HG03103 (cell line): ENCODE data around the gene NPLOC4.

Experiments used
- ATAC-seq: cut with Tn5 transposase; IDR thresholded peaks from one replicate; pipeline ENCODE4 v1.9.1; 2021; ENCODE audit warnings: low read depth; ENCODE audit not compliant: unreplicated experiment

NPLOC4 gene

GRCh38 chr17:81572563-81573168 is 64.2 kb downstream of the NPLOC4 start:
- ATAC-seq = no peak

GRCh38 chr17:81570964-81571363 is 65.9 kb downstream of the NPLOC4 start:
- ATAC-seq = no peak

- ATAC-seq = no peak
These were observed 66.9 kb downstream of the NPLOC4 start for GRCh38 chr17:81569986-81570514.

- no peak for ATAC-seq
These were observed 68.5 kb downstream of the NPLOC4 start for GRCh38 chr17:81568416-81568815.

GRCh38 chr17:81567191-81567590 is 69.7 kb downstream of the NPLOC4 start:
- ATAC-seq = no peak

GRCh38 chr17:81566461-81567126 is 70.3 kb downstream of the NPLOC4 start:
- no peak for ATAC-seq

GRCh38 chr17:81565231-81565630 is 71.7 kb downstream of the NPLOC4 start:
- ATAC-seq = no peak

GRCh38 chr17:81564778-81565177 is 72.1 kb downstream of the NPLOC4 start:
- ATAC-seq = no peak

- ATAC-seq = no peak
These were observed 72.9 kb downstream of the NPLOC4 start for GRCh38 chr17:81563861-81564586.

GRCh38 chr17:81561494-81561885 is 75.4 kb downstream of the NPLOC4 start:
- ATAC-seq = no peak

- ATAC-seq = no peak
These were observed 77.7 kb downstream of the NPLOC4 start for GRCh38 chr17:81558941-81559806.

- ATAC-seq = no peak
These were observed 78.8 kb downstream of the NPLOC4 start for GRCh38 chr17:81558115-81558468.

GRCh38 chr17:81557276-81558114 is 79.4 kb downstream of the NPLOC4 start:
- no peak for ATAC-seq

GRCh38 chr17:81556863-81557262 is 80.0 kb downstream of the NPLOC4 start:
- no peak for ATAC-seq

GRCh38 chr17:81556175-81556691 is 80.7 kb downstream of the NPLOC4 start:
- no peak for ATAC-seq

GRCh38 chr17:81553616-81554181 is 83.2 kb downstream of the NPLOC4 start:
- ATAC-seq = no peak

GRCh38 chr17:81553018-81553615 is 83.8 kb downstream of the NPLOC4 start:
- peak; percentile 32 for ATAC-seq

- ATAC-seq = peak; percentile 35
These were observed 84.5 kb downstream of the NPLOC4 start, which contains the start of gene FAAP100 for GRCh38 chr17:81552244-81553017. Gene FAAP100 (minus strand): TSS chr17:81552353. CDS start chr17:81552330, 23 bp downstream.
